Measurements from ENCODE around the gene NSL1.
A peak's percentile ranks its signal among the peaks of the same experiment; 100 is the strongest.
"Not testable (repeated sequence)": the region's sequence is repeated elsewhere in the genome, so short reads cannot be mapped to it uniquely, and the experiment has no call there.

Gene NSL1, protein sequence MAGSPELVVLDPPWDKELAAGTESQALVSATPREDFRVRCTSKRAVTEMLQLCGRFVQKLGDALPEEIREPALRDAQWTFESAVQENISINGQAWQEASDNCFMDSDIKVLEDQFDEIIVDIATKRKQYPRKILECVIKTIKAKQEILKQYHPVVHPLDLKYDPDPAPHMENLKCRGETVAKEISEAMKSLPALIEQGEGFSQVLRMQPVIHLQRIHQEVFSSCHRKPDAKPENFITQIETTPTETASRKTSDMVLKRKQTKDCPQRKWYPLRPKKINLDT

DNA sequence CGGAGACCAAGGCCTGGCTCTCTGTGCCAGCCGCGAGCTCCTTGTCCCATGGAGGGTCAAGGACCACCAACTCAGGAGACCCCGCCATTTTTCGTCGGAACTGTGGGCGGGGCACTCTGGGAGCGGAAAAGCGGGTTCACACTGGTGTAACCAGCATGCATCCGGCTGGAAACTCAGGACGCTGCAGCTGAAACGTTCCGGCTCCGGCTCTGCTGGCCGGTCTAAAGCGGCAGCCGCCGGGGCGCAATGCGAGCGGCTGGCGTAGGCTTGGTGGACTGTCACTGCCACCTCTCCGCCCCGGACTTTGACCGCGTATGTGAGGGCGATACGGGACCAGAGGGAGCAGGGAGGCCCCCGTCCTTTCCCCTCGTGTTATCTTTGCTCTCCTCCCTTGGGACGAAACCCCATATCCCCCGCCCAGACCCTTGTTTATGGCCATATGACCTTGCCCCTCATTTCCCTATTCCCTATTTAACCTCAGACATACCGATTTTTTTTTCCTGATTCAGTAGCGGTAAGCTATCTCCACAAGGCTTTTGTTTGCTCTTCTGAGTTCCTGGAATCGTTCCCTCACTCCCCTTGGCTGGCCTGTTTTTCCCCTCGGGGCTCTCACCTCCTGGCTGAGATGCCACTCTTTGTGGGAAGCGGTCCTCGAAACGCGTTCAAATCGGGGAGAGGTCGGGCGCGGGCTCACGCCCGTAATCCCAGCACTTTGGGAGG, at the start of gene NSL1, which contains the start of gene TATDN3:
NSL1 (minus strand) TSS at position 102 of the 720 bp plus-strand sequence; CDS start at position 88, 14 bp downstream.
TATDN3 (plus strand) TSS at position 219 of the 720 bp plus-strand sequence; CDS start at position 247, 28 bp downstream.
- DNase-seq (ENCODE audit: low read depth): peak; percentile 86
- TF ChIP-seq, protein P1, sequence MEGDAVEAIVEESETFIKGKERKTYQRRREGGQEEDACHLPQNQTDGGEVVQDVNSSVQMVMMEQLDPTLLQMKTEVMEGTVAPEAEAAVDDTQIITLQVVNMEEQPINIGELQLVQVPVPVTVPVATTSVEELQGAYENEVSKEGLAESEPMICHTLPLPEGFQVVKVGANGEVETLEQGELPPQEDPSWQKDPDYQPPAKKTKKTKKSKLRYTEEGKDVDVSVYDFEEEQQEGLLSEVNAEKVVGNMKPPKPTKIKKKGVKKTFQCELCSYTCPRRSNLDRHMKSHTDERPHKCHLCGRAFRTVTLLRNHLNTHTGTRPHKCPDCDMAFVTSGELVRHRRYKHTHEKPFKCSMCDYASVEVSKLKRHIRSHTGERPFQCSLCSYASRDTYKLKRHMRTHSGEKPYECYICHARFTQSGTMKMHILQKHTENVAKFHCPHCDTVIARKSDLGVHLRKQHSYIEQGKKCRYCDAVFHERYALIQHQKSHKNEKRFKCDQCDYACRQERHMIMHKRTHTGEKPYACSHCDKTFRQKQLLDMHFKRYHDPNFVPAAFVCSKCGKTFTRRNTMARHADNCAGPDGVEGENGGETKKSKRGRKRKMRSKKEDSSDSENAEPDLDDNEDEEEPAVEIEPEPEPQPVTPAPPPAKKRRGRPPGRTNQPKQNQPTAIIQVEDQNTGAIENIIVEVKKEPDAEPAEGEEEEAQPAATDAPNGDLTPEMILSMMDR (IDR thresholded peaks at IDR 0.05; ENCODE audit: control insufficient read depth, insufficient read depth, low read depth, low read length, missing control alignments): no peak
- peak within 1 kb of the TSS; percentile 87 for H3K4me3 ChIP-seq (ENCODE audit: control insufficient read depth, low read depth, low read length)

DNA sequence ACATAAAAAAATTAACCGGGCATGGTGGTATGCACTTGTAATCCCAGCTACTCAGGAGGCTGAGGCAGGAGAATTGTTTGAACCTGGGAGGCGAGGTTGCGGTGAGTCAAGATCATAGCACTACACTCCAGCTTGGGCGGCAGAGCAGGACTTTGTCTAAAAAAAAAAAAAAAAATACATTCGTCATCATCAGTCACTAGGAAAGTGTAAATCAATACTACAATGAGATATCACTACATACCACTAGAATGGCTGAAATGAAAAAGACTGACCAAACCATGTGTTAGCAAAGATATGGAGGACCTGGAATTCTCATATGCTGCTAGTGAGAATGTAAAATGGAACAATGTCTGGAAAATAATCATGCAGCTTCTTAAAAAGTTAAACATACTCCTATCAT, 46.6 kb upstream of the NSL1 start:
- no peak overlapping the region for H3K4me3 ChIP-seq (ENCODE audit: control insufficient read depth, low read depth, low read length)
- TF ChIP-seq, protein P1 (IDR thresholded peaks at IDR 0.05; ENCODE audit: control insufficient read depth, insufficient read depth, low read depth, low read length, missing control alignments): no peak
- DNase-seq (ENCODE audit: low read depth): no peak

DNA sequence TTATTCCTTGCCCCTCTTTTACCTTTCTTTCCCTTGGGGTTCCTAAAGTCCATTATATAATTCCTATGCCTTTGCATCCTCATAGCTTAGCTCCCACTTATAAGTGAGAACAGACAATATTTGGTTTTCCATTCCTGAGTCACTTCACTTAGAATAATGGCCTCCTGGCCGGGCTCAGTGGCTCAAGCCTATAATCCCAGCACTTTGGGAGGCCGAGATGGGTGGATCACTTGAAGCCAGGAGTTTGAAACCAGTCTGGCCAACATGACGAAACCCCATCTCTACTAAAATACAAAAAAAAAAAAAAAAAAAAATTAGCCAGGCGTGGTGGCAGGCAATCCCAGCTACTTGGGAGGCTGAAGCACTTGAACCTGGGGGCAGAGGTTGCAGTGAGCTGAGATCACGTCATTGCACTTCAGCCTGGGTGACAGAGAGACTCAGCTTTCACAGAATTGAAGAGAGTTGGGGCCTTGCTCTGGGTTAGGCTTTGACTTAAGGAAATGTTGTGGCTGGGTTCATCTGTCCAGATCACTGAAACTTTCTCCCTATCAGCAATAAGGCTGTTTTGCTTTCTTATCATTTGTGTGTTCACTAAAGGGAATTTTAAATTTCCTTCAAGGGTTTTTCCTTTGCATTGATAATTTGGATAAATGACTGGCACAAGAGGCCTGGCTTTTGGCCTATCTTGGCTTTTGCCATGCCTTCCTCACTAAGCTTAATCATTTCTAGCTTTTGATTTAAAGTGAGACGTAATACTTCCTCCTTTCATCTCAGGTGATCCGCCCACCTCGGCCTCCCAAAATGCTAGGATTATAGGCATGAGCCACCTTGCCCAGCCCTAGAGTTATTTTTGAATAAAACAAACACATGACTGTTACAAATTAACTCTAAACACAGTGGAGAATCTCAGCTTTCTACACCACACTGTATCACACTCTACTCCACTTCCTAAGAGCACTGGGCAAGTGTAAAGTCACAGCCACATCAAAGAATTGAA, 41.9 kb upstream of the NSL1 start:
- DNase-seq (ENCODE audit: low read depth); H3K4me3 ChIP-seq (ENCODE audit: control insufficient read depth, low read depth, low read length): not testable (repeated sequence)

DNA sequence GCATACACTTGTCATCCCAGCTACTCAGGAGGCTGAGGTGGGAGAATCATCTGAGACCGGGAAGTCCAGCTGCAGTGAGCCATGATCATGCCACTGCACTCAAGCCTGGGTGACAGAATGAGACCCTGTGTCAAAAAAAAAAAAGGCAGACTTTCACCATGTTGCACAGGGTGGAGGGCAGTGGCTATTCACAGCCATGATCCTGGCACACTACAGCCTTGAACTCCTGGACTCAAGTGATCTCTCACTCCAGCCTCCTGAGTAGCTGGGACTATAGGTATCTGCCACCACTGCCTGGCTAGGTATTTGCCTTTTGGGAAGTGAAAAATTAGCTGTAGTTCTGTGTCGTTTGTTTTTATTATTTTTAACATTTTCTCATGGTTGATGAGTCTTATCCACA, 36.8 kb upstream of the NSL1 start:
- TF ChIP-seq, protein P1 (IDR thresholded peaks at IDR 0.05; ENCODE audit: control insufficient read depth, insufficient read depth, low read depth, low read length, missing control alignments): no peak
- no peak for DNase-seq (ENCODE audit: low read depth)
- no peak overlapping the region for H3K4me3 ChIP-seq (ENCODE audit: control insufficient read depth, low read depth, low read length)

DNA sequence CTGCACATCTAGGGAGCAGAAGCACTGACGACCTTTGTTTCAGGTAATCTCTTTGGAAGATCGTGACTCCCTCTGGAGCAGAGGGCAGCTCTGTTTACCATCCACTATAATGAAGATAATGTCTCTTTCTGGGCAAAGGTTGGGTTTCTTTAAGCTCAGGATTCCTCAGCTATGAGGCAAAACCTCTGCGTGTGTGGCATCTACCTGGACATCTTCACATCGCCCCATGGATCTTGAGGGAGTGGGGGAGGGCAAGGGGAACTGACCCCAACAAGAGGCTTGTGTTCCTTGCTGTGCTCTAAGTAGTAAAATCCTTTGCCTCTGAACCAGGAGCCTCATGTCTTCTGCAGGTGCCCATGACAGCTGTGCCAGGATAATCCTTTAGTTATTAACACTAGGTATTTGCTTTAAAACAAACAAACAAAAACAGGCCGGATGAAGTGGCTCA, 36.3 kb upstream of the NSL1 start:
- DNase-seq (ENCODE audit: low read depth): no peak
- TF ChIP-seq, protein P1 (IDR thresholded peaks at IDR 0.05; ENCODE audit: control insufficient read depth, insufficient read depth, low read depth, low read length, missing control alignments): no peak
- H3K4me3 ChIP-seq (ENCODE audit: control insufficient read depth, low read depth, low read length): no peak overlapping the region

DNA sequence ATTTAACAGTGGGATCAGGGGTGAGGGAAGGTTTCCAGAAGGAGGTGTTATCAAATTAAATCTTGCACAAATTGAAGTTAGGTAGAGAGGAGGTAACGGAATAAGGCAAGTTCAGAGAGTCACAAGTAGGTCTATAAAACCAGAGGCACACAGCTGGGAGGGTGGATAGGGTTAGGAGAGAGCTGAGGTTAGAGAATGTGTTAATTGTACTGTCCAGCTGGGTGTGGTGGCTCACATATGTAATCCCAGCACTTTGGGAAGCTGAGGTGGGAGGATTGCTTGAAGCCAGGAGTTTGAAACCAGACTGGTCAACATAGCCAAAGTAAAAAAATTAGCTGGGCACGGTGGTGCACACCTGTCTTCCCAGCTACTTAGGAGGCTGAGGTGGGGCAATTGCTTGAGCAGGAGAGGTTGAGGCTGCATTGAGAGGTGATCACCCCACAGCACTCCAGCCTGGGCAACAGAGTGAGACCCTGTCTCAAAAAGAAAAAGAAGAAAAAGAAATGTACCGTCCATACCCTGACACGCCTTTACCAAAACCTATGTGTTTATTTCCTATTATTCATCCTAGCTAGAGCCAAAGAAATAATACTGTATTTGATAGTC, 35.7 kb upstream of the NSL1 start:
- TF ChIP-seq, protein P1 (IDR thresholded peaks at IDR 0.05; ENCODE audit: control insufficient read depth, insufficient read depth, low read depth, low read length, missing control alignments): no peak
- no peak overlapping the region for H3K4me3 ChIP-seq (ENCODE audit: control insufficient read depth, low read depth, low read length)
- no peak for DNase-seq (ENCODE audit: low read depth)
